Erythroblast (primary cell): ENCODE measurements around the gene BAIAP3.

Experiments
- GATA1 ChIP-seq: IDR thresholded peaks from 2 replicates; pipeline ENCODE4 v1.6.1; 2011; ENCODE audit warnings: low read depth, mild to moderate bottlenecking, control low read depth, low read length, moderate library complexity
- POLR2A ChIP-seq: IDR thresholded peaks from 2 replicates; pipeline ENCODE4 v1.6.1; 2011; ENCODE audit warnings: mild to moderate bottlenecking, low read length

GRCh38 chr16:1289477-1289866 lies 44.0 kb upstream of the BAIAP3 start:
- no peak for TF ChIP-seq POLR2A
- no peak for TF ChIP-seq GATA1
